Measurements from ENCODE around the gene GPC1.
"Not testable (repeated sequence)": the region's sequence is repeated elsewhere in the genome, so short reads cannot be mapped to it uniquely, and the experiment has no call there.

GPC1 gene

GRCh38 chr2:240468303-240469238 lies 33.1 kb downstream of the GPC1 start:
- DNase-seq (ENCODE audit: low read depth): no peak

GRCh38 chr2:240469239-240469636 lies 33.8 kb downstream of the GPC1 start:
- no peak for DNase-seq (ENCODE audit: low read depth)

- no peak for DNase-seq (ENCODE audit: low read depth)
Observed at GRCh38 chr2:240469740-240470139, 34.3 kb downstream of the GPC1 start.

- no peak for DNase-seq (ENCODE audit: low read depth)
Observed at GRCh38 chr2:240472078-240472790, 36.8 kb downstream of the GPC1 start.

- DNase-seq (ENCODE audit: low read depth): no peak
Observed at GRCh38 chr2:240473211-240473610, 37.7 kb downstream of the GPC1 start.

GRCh38 chr2:240477916-240478315 lies 42.5 kb downstream of the GPC1 start:
- DNase-seq (ENCODE audit: low read depth): no peak

- DNase-seq (ENCODE audit: low read depth): no peak
Observed at GRCh38 chr2:240478346-240479110, 43.1 kb downstream of the GPC1 start.

- no peak for DNase-seq (ENCODE audit: low read depth)
Observed at GRCh38 chr2:240479111-240479501, 43.6 kb downstream of the GPC1 start.

GRCh38 chr2:240480834-240481623 lies 45.6 kb downstream of the GPC1 start:
- DNase-seq (ENCODE audit: low read depth): no peak

GRCh38 chr2:240481720-240482119 lies 46.3 kb downstream of the GPC1 start:
- DNase-seq (ENCODE audit: low read depth): no peak

GRCh38 chr2:240482141-240482540 lies 46.7 kb downstream of the GPC1 start:
- no peak for DNase-seq (ENCODE audit: low read depth)

GRCh38 chr2:240491483-240491882 lies 56.0 kb downstream of the GPC1 start:
- no peak for DNase-seq (ENCODE audit: low read depth)

GRCh38 chr2:240494194-240494793 lies 58.8 kb downstream of the GPC1 start:
- DNase-seq (ENCODE audit: low read depth): no peak

- DNase-seq (ENCODE audit: low read depth): not testable (repeated sequence)
Observed at GRCh38 chr2:240494942-240495341, 59.5 kb downstream of the GPC1 start.

- not testable (repeated sequence) for DNase-seq (ENCODE audit: low read depth)
Observed at GRCh38 chr2:240497082-240497481, 61.6 kb downstream of the GPC1 start.

- DNase-seq (ENCODE audit: low read depth): no peak
Observed at GRCh38 chr2:240498171-240498957, 62.9 kb downstream of the GPC1 start.

GRCh38 chr2:240498958-240499260 lies 63.4 kb downstream of the GPC1 start:
- no peak for DNase-seq (ENCODE audit: low read depth)

- no peak for DNase-seq (ENCODE audit: low read depth)
Observed at GRCh38 chr2:240499309-240500301, 64.1 kb downstream of the GPC1 start.
